PC-3 (cell line): ENCODE measurements around the gene EXOC7. TPM values are rescaled to one million over a fixed set of nuclear protein-coding genes. Genes with fewer than 3 reads are reported as not detected.

Experiments
- ATAC-seq: fragments of 200-7000 bp; cut with Tn5 transposase; 2 replicates; pipeline ENCODE4 v1.9.1; 2020; ENCODE audit warnings: mild to moderate bottlenecking, moderate library complexity
- BruUV-seq: library from RNA; stranded (reverse); fragments of 400-500 nt; replicated peaks from 2 replicates; lab custom pipeline; 2021; lab: Mats Ljungman, UMichigan
- CTCF ChIA-PET: fragments of 300-600 bp; sonication (Branson Sonifier 250); formaldehyde crosslinking; loops from one replicate; lab custom pipeline; 2022; ENCODE audit warnings: antibody characterized with exemption; lab: Charles Lee
- POLR2A ChIA-PET: fragments of 300-600 bp; sonication (Branson Sonifier 250); formaldehyde crosslinking; loops from one replicate; lab custom pipeline; 2022; ENCODE audit warnings: antibody characterized with exemption; ENCODE audit not compliant: unreplicated experiment; lab: Charles Lee
- DNase-seq: peaks from one replicate; pipeline ENCODE4 v3.0.0-alpha.2; 2015
- H2AFZ ChIP-seq: fragments of 300-600 bp; sonication (generic); 2 replicates; pipeline ENCODE4 v1.6.0; 2016; ENCODE audit warnings: antibody characterized with exemption, low read length
- H3F3A ChIP-seq: fragments of 300-600 bp; sonication (generic); one replicate; pipeline ENCODE4 v1.6.0; 2017; ENCODE audit warnings: antibody characterized with exemption, low read length, control low read depth, mild to moderate bottlenecking; ENCODE audit not compliant: unreplicated experiment
- H3K27ac ChIP-seq: fragments of 300-600 bp; sonication (generic); 2 replicates; pipeline ENCODE4 v1.5.1; 2016; ENCODE audit warnings: mild to moderate bottlenecking, low read length
- H3K27me3 ChIP-seq: fragments of 300-600 bp; sonication (generic); 2 replicates; pipeline ENCODE4 v1.6.1; 2016; ENCODE audit warnings: low read length, mixed read lengths
- H3K36me3 ChIP-seq: fragments of 300-600 bp; sonication (generic); 2 replicates; pipeline ENCODE4 v1.6.1; 2016; ENCODE audit warnings: low read depth, mixed run types, low read length, mixed read lengths
- H3K4me1 ChIP-seq: fragments of 300-600 bp; sonication (generic); 2 replicates; pipeline ENCODE4 v1.5.1; 2016; ENCODE audit warnings: low read length; ENCODE audit not compliant: insufficient read depth
- H3K4me2 ChIP-seq: fragments of 300-600 bp; sonication (generic); 2 replicates; pipeline ENCODE4 v1.6.0; 2016; ENCODE audit warnings: low read length
- H3K4me3 ChIP-seq: fragments of 300-600 bp; sonication (generic); 2 replicates; pipeline ENCODE4 v1.5.1; 2016; ENCODE audit warnings: mild to moderate bottlenecking, low read length, mixed read lengths
- H3K79me2 ChIP-seq: fragments of 300-600 bp; sonication (generic); 2 replicates; pipeline ENCODE4 v1.6.1; 2017; ENCODE audit warnings: low read length, mixed read lengths
- H3K9ac ChIP-seq: fragments of 300-600 bp; sonication (generic); 2 replicates; pipeline ENCODE4 v1.6.0; 2016; ENCODE audit warnings: mild to moderate bottlenecking, low read length
- H3K9me2 ChIP-seq: fragments of 300-600 bp; sonication (generic); replicated peaks from 2 replicates; pipeline ENCODE4 v1.6.1; 2016; ENCODE audit warnings: mixed run types, low read length, mixed read lengths
- H3K9me3 ChIP-seq: fragments of 300-600 bp; sonication (generic); 2 replicates; pipeline ENCODE4 v1.6.1; 2016; ENCODE audit warnings: low read length, mixed read lengths
- H4K20me1 ChIP-seq: fragments of 300-600 bp; sonication (generic); 2 replicates; pipeline ENCODE4 v1.6.1; 2016; ENCODE audit warnings: low read length, mixed read lengths
- EZH2 ChIP-seq: fragments of 300-600 bp; sonication (generic); IDR thresholded peaks from one replicate; pipeline ENCODE4 v1.6.1; 2017; ENCODE audit warnings: antibody characterized with exemption, mild to moderate bottlenecking, low read length; ENCODE audit not compliant: unreplicated experiment
- EZH2phosphoT487 ChIP-seq: fragments of 300-600 bp; sonication (generic); IDR thresholded peaks from 2 replicates; pipeline ENCODE4 v1.6.1; 2018; ENCODE audit warnings: mild to moderate bottlenecking, antibody characterized with exemption, low read length, borderline replicate concordance
- intact Hi-C: fragments of 100-400 bp; cut with micrococcal nuclease; formaldehyde crosslinking; loops from 2 replicates; pipeline ENCODE4 v1.9.0; 2023
- total RNA-seq: library from RNA; depleted of rRNA; stranded (reverse); fragments of >200 nt; gene quantifications from 2 replicates; pipeline ENCODE4 v1.2.3, GENCODE V29; 2014
- TF ChIP-seq, protein P1 (sequence below): fragments of 300-600 bp; sonication (generic); conservative IDR thresholded peaks from 2 replicates; pipeline ENCODE4 v1.5.1; 2017; ENCODE audit warnings: antibody characterized with exemption, low read depth, mild to moderate bottlenecking, low read length

EXOC7 gene
- total RNA-seq, 1 experiment from 2014 or later, result 153 TPM

DNA sequence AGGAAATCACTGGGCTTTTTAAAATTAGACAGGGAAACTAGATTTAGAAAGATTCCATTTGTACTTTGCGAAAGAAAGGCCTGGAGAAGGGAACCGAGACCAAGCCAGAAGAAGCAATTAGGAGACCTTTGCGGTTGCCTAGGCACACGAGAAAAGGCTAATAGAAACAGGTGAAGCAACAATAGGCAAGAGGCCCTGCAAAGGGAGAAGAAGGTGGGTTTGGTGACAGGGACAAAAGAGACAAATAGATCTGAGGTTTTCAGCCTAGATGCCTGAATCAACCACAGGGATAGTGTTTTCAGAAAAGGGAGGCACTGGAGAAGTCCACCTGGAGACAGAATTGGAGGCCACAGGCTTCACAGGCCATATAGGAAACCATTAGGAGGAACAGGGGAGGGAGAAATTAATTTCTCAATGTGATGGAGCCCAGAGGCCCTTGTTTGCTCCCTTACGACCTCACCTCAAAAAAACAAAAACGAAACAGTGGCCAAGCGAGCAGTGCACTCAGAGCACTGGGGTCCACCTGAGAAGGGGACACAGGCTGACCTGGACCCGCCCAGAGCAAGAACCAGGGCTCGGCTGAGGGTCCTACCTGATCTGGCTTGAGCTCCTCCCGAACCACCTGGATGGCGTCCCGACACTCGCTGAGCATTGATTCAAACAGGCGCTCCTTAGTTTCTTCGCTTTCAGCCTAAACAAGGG is 53.6 kb downstream of the EXOC7 start:
- TF ChIP-seq EZH2phosphoT487 (no peak), EZH2 (no peak)
- TF ChIP-seq, protein P1, sequence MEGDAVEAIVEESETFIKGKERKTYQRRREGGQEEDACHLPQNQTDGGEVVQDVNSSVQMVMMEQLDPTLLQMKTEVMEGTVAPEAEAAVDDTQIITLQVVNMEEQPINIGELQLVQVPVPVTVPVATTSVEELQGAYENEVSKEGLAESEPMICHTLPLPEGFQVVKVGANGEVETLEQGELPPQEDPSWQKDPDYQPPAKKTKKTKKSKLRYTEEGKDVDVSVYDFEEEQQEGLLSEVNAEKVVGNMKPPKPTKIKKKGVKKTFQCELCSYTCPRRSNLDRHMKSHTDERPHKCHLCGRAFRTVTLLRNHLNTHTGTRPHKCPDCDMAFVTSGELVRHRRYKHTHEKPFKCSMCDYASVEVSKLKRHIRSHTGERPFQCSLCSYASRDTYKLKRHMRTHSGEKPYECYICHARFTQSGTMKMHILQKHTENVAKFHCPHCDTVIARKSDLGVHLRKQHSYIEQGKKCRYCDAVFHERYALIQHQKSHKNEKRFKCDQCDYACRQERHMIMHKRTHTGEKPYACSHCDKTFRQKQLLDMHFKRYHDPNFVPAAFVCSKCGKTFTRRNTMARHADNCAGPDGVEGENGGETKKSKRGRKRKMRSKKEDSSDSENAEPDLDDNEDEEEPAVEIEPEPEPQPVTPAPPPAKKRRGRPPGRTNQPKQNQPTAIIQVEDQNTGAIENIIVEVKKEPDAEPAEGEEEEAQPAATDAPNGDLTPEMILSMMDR, result no peak
- no TSS peak for BruUV-seq

GRCh38 chr17:76049239-76049638 is 54.3 kb downstream of the EXOC7 start:
- TF ChIP-seq, protein P1, result no peak
- no peak for TF ChIP-seq EZH2
- TF ChIP-seq EZH2phosphoT487, result no peak
- Histone ChIP-seq H3K4me1 (peaks cover 29% of the 10 kb centered on the region), H3F3A (peaks cover 4% of the 10 kb centered on the region), H4K20me1 (no peaks in the 10 kb centered on the region), H3K4me2 (no peak overlapping the region), H3K36me3 (peaks cover 76% of the 10 kb centered on the region), H2AFZ (no peak overlapping the region), H3K27ac (no peak overlapping the region), H3K9ac (no peak overlapping the region), H3K9me2 (no peaks in the 10 kb centered on the region), H3K4me3 (no peak overlapping the region), H3K9me3 (no peaks in the 10 kb centered on the region), H3K27me3 (no peaks in the 10 kb centered on the region), H3K79me2 (peaks cover 21% of the 10 kb centered on the region)
- DNase-seq (no peak), ATAC-seq (no peak)
- no TSS peak for BruUV-seq
- ChIA-PET CTCF (no interaction called here), POLR2A (interaction anchor here (0.6 kb wide), 1 partner anchor 46 kb away, joined by 4 read pairs; no protein-coding TSS in a partner anchor)
- intact Hi-C loops, result no loop called here

More for the DNA sequence above, 53.6 kb downstream of the EXOC7 start:
- Histone ChIP-seq H3K4me2 (no peak overlapping the region), H3K27ac (peak overlapping the region; percentile 63; the same call in 1 of the 2 replicates), H3F3A (peaks cover 4% of the 10 kb centered on the region), H3K9me2 (no peaks in the 10 kb centered on the region), H3K9ac (no peak overlapping the region), H3K36me3 (peaks cover 72% of the 10 kb centered on the region), H3K4me3 (no peak overlapping the region), H3K4me1 (peaks cover 36% of the 10 kb centered on the region), H4K20me1 (no peaks in the 10 kb centered on the region), H3K79me2 (peaks cover 21% of the 10 kb centered on the region), H3K27me3 (no peaks in the 10 kb centered on the region), H3K9me3 (no peaks in the 10 kb centered on the region), H2AFZ (no peak overlapping the region)
- POLR2A ChIA-PET, result no interaction called here
- CTCF ChIA-PET, result no interaction called here
- intact Hi-C loops, result no loop called here
- DNase-seq (no peak), ATAC-seq (no peak)

GRCh38 chr17:76048711-76049110 is 54.9 kb downstream of the EXOC7 start:
- peaks cover 77% of the 10 kb centered on the region for H3K36me3 ChIP-seq
- no peak overlapping the region for H3K4me2 ChIP-seq
- peak; percentile 23 for ATAC-seq

More at GRCh38 chr17:76048711-76049110, 54.9 kb downstream of the EXOC7 start:
- H3K9me2 ChIP-seq, result no peaks in the 10 kb centered on the region
- DNase-seq, result peak; percentile 41
- no peaks in the 10 kb centered on the region for H3K9me3 ChIP-seq
- no peak overlapping the region for H3K9ac ChIP-seq
- H3K4me3 ChIP-seq, result no peak overlapping the region
- CTCF ChIA-PET, result no interaction called here
- peaks cover 18% of the 10 kb centered on the region for H3K79me2 ChIP-seq
- POLR2A ChIA-PET, result no interaction called here
- TF ChIP-seq EZH2 (no peak), EZH2phosphoT487 (no peak)
- TF ChIP-seq, protein P1, result no peak
- H3K27me3 ChIP-seq, result no peaks in the 10 kb centered on the region
- H3F3A ChIP-seq, result peaks cover under 1% of the 10 kb centered on the region
- H4K20me1 ChIP-seq, result no peaks in the 10 kb centered on the region
- peaks cover 25% of the 10 kb centered on the region for H3K4me1 ChIP-seq
- no peak overlapping the region for H3K27ac ChIP-seq
- H2AFZ ChIP-seq, result no peak overlapping the region
- intact Hi-C loops, result no loop called here
- no TSS peak for BruUV-seq
